ENCODE results near the gene NRXN3.
A peak's percentile ranks its signal among the peaks of the same experiment; 100 is the strongest.

The NRXN3 gene

GRCh38 chr14:78666336-78667056 lies 496.3 kb downstream of the NRXN3 start:
- no peak for DNase-seq

GRCh38 chr14:78667141-78667540 lies 497.0 kb downstream of the NRXN3 start:
- no peak for DNase-seq

- no peak for DNase-seq
Measured at GRCh38 chr14:78673845-78674244, 503.7 kb downstream of the NRXN3 start.

- no peak for DNase-seq
Measured at GRCh38 chr14:78674820-78675219, 504.6 kb downstream of the NRXN3 start.

GRCh38 chr14:78683206-78683605 lies 513.0 kb downstream of the NRXN3 start:
- DNase-seq = no peak

GRCh38 chr14:78683981-78684380 lies 513.8 kb downstream of the NRXN3 start:
- DNase-seq = no peak

- no peak for DNase-seq
Measured at GRCh38 chr14:78688503-78688902, 518.3 kb downstream of the NRXN3 start.

- no peak for DNase-seq
Measured at GRCh38 chr14:78690836-78691235, 520.7 kb downstream of the NRXN3 start.

GRCh38 chr14:78697341-78697740 lies 527.2 kb downstream of the NRXN3 start:
- peak in 1 of 2 experiments; percentile 17 for DNase-seq

- DNase-seq = no peak
Measured at GRCh38 chr14:78698991-78699390, 528.8 kb downstream of the NRXN3 start.

- peak in 1 of 2 experiments; percentile 1 for DNase-seq
Measured at GRCh38 chr14:78700236-78700635, 530.1 kb downstream of the NRXN3 start.

GRCh38 chr14:78701246-78701645 lies 531.1 kb downstream of the NRXN3 start:
- DNase-seq = no peak

- no peak for DNase-seq
Measured at GRCh38 chr14:78704965-78705364, 534.8 kb downstream of the NRXN3 start.

GRCh38 chr14:78705989-78706388 lies 535.8 kb downstream of the NRXN3 start:
- DNase-seq = no peak

- DNase-seq = no peak
Measured at GRCh38 chr14:78709795-78710557, 539.8 kb downstream of the NRXN3 start.

- no peak for DNase-seq
Measured at GRCh38 chr14:78710963-78711362, 540.8 kb downstream of the NRXN3 start.

- DNase-seq = no peak
Measured at GRCh38 chr14:78713716-78714115, 543.5 kb downstream of the NRXN3 start.

GRCh38 chr14:78714711-78715110 lies 544.5 kb downstream of the NRXN3 start:
- DNase-seq = no peak

GRCh38 chr14:78721756-78722480 lies 551.7 kb downstream of the NRXN3 start:
- no peak for DNase-seq

- DNase-seq = no peak
Measured at GRCh38 chr14:78725086-78725485, 554.9 kb downstream of the NRXN3 start.

- DNase-seq = no peak
Measured at GRCh38 chr14:78737116-78737515, 566.9 kb downstream of the NRXN3 start.

- DNase-seq = no peak
Measured at GRCh38 chr14:78737601-78738000, 567.4 kb downstream of the NRXN3 start.

GRCh38 chr14:78746086-78746595 lies 576.0 kb downstream of the NRXN3 start:
- DNase-seq = no peak

GRCh38 chr14:78747813-78748212 lies 577.6 kb downstream of the NRXN3 start:
- DNase-seq = no peak
